Retinal pigment epithelial cell (primary cell): ENCODE measurements around the gene COL4A2.

Experiments used
- DNase-seq: peaks from one replicate; pipeline ENCODE4 v3.0.0-alpha.2; 2010; ENCODE audit warnings: low read depth
- H3K4me3 ChIP-seq: 2 replicates; pipeline ENCODE4 v1.5.1; 2011; ENCODE audit warnings: mild to moderate bottlenecking, low read length, control low read depth, moderate library complexity
- CTCF ChIP-seq: conservative IDR thresholded peaks from 2 replicates; pipeline ENCODE4 v1.5.1; 2011; ENCODE audit warnings: low read depth, low read length, control low read depth, inconsistent platforms

Gene COL4A2

GRCh38 chr13:110297766-110298504, 9.1 kb upstream of the COL4A2 start:
- TF ChIP-seq CTCF = no peak
- DNase-seq = no peak
- no peak overlapping the region for H3K4me3 ChIP-seq

GRCh38 chr13:110298505-110299282, 8.4 kb upstream of the COL4A2 start:
- TF ChIP-seq CTCF = no peak
- no peak overlapping the region for H3K4me3 ChIP-seq
- no peak for DNase-seq

- no peak for DNase-seq
- no peak overlapping the region for H3K4me3 ChIP-seq
- no peak for TF ChIP-seq CTCF
These were observed 7.7 kb upstream of the COL4A2 start for GRCh38 chr13:110299283-110299840.

- no peak for DNase-seq
- no peak overlapping the region for H3K4me3 ChIP-seq
- TF ChIP-seq CTCF = no peak
These were observed 6.8 kb upstream of the COL4A2 start for GRCh38 chr13:110300090-110300815.

- no peak for TF ChIP-seq CTCF
- H3K4me3 ChIP-seq = no peak overlapping the region
- DNase-seq = no peak
These were observed 6.0 kb upstream of the COL4A2 start for GRCh38 chr13:110301083-110301482.

- no peak overlapping the region for H3K4me3 ChIP-seq
- DNase-seq = no peak
- TF ChIP-seq CTCF = no peak
These were observed 5.2 kb upstream of the COL4A2 start for GRCh38 chr13:110301606-110302553.
